NCI-H187 (cell line): ENCODE measurements around the gene INO80B.
"Not testable (repeated sequence)": the region's sequence is repeated elsewhere in the genome, so short reads cannot be mapped to it uniquely, and the experiment has no call there.

ENCODE experiments used
- DNase-seq, 2 experiments: peaks; one replicate each; lab custom pipeline; 2025; lab: John Stamatoyannopoulos, UW

INO80B gene

DNA sequence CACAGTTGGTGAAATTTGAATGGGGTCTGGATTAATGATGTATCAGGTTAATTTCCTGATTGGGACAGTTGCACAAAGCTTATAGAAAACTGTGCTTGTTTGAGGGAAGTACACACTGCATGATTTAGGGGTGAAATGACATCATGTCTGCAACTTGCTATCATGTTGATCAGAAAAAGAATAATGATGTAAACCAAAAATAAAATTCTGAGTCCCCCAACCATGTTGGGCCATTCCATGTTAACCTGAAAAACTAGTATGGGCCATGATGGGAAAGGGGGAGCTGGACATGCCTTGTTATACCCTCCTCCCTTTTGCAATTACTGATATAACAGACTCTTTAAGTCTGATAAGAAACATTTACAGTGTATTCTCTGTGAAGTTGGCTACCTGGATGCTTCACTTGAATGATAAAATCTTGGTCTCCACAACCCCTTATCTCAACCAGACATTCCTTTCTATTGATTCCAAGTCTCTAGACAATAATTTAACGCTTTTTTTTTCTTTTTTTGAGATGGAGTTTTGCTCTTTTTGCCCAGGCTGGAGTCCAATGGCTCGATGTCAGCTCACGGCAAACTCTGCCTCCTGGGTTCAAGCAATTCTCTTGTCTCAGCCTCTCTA, 4.2 kb upstream of the INO80B start:
- DNase-seq = no peak

DNA sequence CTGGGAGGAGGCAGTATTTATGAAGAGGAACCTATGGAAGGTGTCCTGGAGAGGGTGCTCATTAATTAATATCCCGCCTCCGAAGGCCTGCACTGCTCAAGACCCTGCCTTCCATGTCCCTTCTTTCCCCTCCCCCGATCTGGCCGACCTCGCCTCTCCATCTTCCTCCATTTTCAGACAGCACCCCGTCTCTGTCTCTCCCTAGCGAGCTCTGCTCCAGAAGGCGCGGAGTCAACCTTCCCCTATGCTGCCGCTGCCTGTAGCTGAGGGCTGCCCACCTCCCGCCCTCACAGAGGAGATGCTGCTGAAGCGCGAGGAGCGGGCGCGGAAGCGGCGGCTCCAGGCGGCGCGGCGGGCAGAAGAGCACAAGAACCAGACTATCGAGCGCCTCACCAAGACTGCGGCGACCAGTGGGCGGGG, 2.3 kb downstream of the INO80B start:
- DNase-seq = no peak

DNA sequence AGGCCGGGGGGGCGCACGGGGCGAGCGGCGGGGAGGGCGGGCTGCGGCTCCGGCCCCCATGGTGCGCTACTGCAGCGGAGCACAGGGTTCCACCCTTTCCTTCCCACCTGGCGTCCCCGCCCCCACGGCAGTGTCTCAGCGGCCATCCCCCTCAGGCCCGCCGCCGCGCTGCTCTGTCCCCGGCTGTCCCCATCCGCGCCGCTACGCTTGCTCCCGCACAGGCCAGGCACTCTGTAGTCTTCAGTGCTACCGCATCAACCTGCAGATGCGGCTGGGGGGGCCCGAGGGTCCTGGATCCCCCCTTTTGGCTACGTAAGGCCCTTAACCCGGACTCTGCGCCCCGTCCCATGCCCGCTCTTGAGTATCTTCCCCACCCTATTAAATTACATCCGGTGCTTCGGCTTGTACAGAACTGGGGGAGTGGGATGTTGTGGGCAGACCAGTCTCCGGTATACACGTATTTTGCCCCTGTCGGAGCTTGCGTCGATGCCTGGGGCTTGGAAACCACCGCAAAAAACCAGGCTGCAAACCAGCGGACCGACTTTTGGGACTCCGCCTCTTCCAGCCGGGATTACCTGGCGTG, 2.8 kb downstream of the INO80B start:
- peak; percentile 53 to 71 for DNase-seq

DNA sequence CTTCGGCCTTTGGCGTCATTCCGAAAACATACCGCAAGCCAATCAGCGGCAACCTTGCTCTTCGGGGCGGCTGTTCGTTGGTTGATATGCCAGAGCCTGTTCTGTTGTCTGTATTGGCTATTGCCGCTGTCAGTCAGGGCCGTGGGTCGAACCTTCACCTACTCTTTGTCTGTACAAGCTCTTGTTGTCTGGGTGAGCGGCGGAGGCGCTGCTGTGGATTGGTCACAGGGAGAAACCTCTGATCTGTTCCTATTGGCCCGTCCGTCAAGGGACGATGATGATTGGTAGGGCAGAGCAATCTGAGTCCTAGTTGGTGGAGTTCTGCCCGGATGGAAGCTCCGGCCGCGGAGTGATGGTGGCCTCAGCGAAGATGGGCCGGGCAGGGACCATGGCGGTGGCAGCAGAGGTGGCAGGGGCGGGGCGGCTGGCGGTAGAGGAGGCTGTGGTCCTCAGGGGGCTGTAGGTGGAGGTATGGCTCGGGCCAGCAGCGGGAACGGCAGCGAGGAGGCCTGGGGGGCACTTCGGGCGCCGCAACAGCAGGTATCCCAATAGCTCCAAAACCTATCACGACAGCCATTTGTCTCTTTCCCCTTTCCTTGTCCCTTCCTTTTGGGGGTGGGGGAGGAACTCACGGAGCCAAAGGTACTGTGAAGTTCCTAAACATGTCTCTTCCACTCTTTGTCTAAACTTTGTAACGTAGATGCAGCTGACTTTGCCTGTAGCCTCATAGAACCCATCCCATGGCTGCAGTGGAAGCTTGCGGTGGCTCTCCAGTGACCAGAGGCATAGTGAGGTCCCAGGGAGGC, 3.4 kb downstream of the INO80B start, which contains the start of gene WBP1:
TSS of gene WBP1 (plus strand) at position 307 of the 806 bp plus-strand sequence. CDS start at position 472, 165 bp downstream.
- DNase-seq = peak; percentile 93

DNA sequence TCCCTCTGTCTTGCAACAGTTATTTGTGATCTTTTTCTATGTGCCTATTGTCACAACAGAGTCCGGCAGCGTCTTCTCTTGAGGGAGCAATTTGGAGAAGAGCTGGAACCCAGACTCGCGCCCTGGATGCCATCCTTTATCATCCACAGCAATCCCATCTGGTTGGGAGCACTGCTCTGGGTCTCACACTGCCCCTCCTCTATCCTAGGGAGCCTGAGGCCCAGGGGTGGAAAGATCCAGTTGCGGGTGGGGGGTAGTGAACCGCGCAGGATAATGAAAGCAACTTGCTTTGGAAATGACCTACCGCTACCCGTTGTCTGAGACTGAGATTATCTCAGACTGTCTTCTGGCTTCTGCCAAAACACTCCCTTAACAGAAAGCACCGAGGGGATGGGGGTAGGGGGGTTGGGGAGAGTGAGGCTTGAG, 4.1 kb downstream of the INO80B start:
- DNase-seq = no peak

DNA sequence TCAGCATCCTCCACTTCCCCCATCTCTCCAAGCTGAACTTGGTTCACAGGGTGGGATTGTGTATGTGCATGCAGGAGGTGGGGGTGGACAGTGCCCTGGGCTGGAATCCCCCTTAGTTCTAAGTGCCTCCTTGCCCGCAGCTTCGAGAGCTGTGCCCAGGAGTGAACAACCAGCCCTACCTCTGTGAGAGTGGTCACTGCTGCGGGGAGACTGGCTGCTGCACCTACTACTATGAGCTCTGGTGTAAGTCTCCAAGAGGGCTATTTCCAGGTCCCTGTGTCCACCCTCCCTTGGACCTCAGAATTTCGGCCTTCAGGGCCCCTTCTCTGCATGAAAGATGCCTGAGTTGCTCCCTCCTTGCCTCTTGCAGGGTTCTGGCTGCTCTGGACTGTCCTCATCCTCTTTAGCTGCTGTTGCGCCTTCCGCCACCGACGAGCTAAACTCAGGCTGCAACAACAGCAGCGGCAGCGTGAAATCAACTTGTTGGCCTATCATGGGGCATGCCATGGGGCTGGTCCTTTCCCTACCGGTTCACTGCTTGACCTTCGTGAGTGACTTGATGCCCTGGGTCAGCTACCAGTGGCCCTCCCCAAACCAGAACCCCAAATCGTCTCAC, 4.7 kb downstream of the INO80B start:
- not testable (repeated sequence) for DNase-seq

DNA sequence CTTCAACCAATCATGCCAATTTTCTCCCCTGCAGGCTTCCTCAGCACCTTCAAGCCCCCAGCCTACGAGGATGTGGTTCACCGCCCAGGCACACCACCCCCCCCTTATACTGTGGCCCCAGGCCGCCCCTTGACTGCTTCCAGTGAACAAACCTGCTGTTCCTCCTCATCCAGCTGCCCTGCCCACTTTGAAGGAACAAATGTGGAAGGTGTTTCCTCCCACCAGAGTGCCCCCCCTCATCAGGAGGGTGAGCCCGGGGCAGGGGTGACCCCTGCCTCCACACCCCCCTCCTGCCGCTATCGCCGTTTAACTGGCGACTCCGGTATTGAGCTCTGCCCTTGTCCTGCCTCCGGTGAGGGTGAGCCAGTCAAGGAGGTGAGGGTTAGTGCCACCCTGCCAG, 5.3 kb downstream of the INO80B start:
- not testable (repeated sequence) for DNase-seq

DNA sequence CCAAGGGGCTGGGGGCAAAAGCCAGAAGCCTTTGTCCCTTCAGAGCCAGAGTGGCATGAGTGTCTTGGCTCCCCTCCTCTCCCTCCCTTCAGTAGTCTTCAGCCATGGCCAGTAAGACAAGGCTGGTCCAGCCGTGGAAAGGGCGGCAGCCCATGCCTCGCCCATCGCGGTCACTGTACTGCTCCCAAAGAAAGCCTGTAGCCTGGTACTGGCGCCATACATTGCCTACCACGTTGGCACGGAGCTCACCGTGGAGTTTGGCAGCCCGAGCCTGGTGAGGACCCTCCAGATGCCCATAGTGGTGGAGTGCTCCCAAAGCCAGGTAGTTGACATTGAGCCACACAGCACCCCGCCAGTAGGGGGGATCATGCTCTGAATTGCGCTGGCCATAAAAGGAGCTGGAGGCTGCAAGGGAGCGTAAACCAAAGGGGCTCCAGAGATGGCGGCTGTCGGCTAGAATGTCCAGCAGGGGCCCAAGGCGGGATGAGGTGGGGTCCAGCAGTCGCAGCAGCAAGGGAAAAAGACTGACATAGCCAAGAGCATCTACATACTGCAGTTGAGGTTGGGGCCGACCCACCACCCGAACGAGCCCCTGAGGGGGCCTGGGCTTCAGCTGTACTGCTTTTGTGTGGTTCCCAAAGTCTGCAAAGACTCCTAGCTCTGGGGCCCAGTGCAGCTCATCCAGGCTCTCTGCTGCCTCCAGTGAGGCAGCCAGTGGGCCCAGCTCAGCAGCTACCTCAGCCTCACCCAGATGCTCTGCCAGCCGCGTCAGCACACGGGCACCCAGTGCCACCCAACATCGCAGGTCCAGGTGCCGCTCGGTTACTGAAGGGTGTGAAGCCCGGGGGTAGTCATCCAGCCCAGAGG, 6.5 kb downstream of the INO80B start:
- DNase-seq = no peak

DNA sequence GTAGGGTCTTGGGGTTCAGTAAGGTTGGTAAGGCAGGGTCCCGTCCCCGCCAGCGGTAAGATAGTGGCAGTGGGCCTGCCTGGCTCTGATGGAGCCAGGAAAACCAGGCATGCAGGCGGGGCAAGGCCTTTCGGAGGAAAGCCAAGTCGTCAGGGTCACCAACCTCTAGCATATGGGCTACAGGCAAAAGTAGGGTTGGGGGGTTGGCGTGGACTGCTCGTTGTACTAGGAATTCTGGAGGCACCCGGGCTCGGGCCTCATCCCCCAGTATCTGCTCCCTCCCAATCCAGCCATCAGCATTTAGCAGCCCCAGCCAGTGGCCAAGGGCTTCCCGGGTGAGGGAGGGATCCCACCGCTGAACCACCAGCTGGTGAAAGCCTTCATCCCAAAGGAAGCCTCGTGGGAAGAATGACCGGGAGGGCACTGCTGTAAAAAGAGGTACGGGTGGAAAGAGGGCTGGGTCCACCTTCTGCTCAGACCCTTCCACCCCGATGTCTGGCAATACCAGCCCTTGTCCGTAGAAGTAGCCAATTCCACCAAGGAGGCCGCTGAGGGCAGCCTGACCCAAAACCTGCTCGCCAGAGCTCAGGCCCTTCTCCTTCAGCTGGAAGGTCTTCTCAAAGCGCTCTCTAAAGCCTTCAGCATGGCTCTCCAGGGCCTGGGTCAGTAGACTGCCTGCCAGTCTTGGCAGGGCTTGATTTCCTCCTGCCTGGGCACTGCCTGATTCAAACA, 7.3 kb downstream of the INO80B start:
- no peak for DNase-seq

DNA sequence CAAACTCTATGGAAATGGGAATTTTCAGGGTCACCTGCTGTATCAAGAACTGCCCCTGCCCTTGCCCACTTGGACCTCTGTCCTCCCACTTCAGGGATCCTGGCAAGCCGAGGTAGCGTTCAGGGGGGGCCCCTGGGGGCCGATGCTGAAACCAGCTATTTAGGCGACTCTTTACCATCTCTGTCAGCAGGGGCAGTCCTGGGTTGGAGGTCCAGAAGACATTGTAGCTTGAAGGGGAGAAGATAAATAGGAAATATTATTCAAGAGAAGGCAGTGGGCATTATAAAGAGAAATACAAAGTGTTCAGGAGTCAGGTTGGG, 7.9 kb downstream of the INO80B start:
- no peak for DNase-seq

DNA sequence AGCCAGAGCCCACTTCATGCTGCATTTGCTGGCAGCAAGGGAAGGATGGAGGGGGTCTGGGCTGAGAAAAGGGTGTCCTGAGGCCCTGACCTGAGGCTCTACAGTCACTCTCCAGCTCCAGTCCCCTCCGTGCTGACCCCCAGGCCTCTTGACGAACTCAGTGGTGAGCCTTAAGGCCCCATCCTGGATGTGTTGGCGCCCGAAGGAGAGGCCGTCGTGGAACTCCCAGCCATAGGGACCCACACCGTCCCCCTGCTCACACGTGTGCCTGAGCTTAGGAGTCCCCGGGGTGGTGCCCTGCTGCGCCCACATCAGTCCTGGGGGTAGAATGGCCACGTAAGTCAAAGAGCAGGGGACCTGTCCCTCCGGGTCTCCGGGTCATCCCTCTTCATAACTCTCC, 9.5 kb downstream of the INO80B start:
- DNase-seq = no peak

DNA sequence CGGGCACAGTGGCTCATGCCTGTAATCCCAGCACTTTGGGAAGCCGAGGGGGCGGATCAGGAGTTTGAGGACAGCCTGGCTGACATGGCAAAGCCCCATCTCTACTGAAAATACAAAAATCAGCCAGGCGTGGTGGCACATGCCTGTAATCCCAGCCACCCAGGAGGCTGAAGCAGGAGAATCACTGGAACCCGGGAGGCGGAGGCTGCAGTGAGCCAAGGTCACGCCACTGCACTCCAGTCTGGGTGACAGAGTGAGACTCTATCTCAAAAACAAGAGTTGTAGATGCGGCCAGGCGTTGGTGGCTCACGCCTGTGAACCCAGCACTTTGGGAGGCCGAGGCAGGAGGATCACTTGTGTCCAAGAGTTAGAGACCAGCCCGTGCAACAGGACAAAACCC, 15.9 kb downstream of the INO80B start:
- DNase-seq = not testable (repeated sequence)

DNA sequence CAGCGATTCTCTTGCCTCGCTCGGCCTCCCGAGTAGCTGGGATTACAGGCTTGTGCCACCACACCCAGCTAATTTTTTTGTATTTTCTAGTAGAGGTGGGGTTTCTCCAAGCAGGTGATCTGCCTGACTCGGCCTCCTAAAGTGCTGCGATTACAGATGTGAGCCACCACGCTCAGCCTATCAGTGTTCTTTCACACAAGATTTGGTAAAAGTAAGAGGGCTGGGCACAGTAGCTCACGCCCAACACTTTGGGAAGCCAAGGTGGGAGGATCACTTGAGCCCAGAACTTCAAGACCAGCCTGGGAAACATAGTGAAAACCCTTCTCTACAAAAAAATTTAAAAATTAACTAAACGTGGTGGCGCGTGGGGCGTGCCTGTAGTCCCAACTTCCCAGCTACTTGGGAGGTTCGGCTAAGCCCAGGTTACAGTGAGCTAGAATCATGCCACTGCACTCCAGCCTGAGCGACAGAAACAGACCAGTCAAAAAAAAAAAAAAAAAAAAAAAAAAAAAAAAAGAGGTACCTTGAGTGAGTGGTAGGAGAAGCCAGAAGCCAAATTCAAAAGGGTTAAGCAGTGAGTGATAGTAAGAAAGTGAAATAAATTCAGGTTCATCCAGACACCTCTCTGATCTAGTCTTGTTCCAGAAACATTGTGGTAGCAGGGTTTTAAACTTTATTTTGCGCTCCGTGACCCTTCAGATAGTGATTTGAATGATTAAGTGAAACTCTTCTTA, 16.6 kb downstream of the INO80B start:
- no peak for DNase-seq

DNA sequence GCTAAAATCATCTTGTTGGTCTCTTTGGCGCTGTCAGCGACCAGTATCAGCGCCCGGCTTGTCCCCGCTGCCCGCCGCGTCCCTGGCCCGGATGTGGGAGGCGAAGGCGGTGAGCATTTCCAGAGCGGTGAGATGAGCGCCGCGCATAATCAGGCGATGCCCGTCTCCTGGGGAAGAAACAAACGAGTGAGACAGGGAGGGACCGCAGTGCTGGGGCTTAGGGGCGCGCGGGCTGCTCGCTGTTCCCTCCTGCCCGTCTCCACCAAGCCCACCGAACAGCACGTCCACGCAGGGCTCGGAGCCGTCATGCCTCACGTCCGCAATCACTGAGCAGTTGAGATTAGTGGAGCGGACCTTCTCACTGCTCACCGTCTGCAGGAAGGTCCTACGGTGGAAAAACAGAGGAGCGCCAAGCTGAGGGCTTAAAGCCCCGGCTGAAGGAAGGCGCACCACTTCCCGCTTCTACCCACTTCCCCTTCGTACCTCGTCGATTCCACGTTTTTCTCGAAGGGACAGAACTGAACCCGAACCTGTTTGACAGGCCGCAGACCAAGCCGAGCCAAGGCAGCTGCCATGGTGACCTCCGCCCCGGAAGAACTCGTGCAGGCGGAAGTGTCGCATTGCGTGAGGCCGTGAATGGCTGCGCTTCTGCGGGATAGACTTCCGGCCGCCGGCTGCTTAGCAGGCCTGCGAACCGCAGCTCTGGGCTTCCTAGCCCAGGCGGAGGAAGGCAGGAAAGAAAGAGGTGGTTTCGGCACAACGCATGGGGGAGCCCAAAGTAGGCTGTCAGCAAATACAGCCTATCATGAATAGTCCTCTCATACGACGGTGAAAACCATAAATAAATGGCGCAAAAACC, 17.4 kb downstream of the INO80B start, which contains the start of gene MRPL53:
TSS of gene MRPL53 (minus strand) at position 595 of the 859 bp plus-strand sequence. CDS start at position 575, 20 bp downstream.
- DNase-seq = peak; percentile 56 to 68

DNA sequence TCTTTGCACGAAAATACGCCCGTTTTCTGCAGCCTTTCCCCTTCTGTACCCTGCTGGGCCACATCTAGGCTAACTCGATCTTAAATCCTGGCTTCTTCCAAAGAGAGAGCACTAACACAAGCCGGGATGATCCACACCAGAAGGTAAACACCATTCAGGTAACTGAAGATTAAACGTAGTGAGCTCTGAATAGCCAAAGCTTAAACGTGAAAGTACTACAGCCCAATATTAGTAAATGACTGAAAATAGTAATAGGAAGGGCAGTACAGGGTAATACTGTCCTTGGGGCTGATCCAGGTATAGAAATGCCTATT, 18.0 kb downstream of the INO80B start:
- DNase-seq = no peak

DNA sequence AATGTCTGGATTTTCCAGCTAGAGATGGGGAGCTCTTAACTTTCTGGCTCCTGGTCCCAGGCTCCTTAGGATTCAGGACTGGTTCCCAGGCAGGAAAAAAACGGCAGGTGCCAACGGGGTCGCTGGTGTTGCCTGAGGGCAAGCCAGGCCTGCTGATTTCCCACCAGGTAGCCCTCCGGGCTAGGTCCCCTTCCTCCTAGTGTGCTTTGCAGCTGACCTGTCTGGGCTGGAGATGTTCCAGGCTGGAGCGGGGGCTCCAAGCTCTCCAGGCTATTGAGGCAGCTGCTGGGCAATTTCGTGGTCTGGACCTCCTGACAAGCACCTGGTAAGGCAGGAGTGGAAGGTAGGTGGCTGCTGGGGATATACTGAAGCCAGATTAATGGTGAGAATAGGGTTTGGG, 19.6 kb downstream of the INO80B start:
- DNase-seq = no peak

DNA sequence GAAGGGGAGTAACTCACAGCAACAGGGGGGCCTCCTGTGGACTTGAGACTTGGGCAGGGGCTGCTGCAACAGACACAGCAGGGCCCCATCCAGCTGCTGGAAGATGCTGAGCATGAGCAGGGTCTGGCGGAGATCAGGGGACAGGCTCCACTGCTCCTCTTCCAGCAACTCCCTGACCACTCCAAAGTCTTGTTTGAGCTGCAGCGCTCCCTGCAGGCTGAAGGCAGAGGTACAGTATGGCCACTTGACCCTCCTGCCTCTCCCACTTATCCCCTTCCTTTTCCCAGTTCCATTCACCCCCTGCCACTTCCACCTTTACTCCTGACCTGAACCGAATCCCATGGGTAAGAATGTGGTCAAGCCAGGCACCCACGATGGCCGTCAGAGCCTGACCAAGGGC, 20.0 kb downstream of the INO80B start:
- DNase-seq = no peak

DNA sequence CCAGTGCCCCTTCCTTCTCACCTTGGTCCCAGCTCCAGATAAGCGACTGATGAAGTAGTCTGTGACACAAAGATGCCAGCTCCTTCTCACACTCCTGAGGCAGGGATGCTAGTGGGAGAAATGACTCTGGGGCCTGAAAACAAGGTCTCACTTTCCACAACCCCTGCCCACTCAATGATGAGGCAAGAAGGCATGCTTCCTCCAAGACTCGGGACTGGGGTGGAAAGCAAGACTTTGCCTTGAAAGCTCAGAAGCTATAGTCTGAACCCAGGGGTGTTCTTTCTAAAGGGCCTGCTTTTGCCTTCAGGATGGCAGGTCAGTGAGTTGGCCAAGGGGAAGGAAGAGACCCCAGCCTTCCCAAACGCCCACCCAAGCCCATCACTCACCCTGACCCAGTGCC, 26.5 kb downstream of the INO80B start:
- no peak for DNase-seq

DNA sequence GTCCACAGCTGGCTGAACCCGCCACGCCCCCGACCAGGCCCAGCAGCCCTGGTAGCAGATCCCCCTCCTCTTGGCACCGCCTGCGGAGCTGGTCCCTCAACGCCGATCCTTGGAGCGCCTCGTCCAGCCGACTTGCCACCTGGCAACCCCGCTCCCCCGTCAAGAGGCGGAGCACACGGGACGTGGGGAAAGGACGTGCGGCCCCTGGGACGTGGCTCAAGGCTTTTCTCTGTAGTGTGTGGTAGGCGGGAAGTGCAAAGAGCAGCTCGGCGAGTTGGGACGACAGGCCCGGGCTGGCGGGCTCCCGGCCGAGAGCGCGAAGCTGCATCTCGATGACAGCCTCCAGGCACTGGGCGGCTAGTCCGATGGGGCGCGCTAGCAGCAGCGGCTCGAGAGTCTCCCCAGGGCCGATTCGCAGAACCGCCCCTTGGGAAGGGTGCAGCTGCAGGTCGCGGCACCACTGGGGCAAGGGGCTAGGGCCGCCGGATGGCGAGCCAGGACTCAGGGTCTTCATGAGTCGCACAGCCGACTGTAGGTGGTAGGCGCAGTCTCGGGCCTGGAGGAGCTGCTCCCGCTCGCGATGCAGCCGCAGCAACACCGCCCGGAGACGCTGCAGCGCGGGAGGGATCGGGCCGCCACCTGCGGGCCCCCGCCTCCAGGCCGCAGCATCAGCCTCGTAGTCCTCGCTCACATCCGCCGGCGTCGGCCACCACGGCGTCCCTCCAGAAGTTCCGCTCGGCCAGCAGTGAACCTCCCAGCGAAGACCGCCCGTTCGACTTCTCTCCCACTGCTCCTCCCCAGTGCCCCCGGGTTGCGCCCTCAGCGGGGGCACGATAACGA, 27.3 kb downstream of the INO80B start:
- no peak for DNase-seq
